Ishikawa (cell line): Measurements from ENCODE around the gene HIGD1A.

ENCODE experiments used
- CEBPB ChIP-seq: IDR thresholded peaks from 2 replicates; pipeline ENCODE4 v1.6.1; 2012
- CREB1 ChIP-seq: IDR thresholded peaks from 2 replicates; pipeline ENCODE4 v1.6.1; 2012; ENCODE audit warnings: low read depth
- EGR1 ChIP-seq: IDR thresholded peaks from 2 replicates; pipeline ENCODE4 v1.6.1; 2012
- EP300 ChIP-seq: IDR thresholded peaks from 2 replicates; pipeline ENCODE4 v1.6.1; 2012; ENCODE audit warnings: borderline replicate concordance
- FOXM1 ChIP-seq: IDR thresholded peaks from 2 replicates; pipeline ENCODE4 v1.6.1; 2012; ENCODE audit warnings: low read depth, borderline replicate concordance
- NFIC ChIP-seq: IDR thresholded peaks from 2 replicates; pipeline ENCODE4 v1.6.1; 2012
- RAD21 ChIP-seq: IDR thresholded peaks from 2 replicates; pipeline ENCODE4 v1.6.1; 2012; ENCODE audit warnings: low read depth
- REST ChIP-seq: IDR thresholded peaks from 2 replicates; pipeline ENCODE4 v1.6.1; 2012; ENCODE audit warnings: low read depth, mild to moderate bottlenecking
- TAF1 ChIP-seq: IDR thresholded peaks from 2 replicates; pipeline ENCODE4 v1.6.1; 2012; ENCODE audit warnings: low read depth, mild to moderate bottlenecking
- TCF12 ChIP-seq: IDR thresholded peaks from 2 replicates; pipeline ENCODE4 v1.6.1; 2012; ENCODE audit warnings: low read depth
- TEAD4 ChIP-seq: IDR thresholded peaks from 2 replicates; pipeline ENCODE4 v1.6.1; 2012
- USF1 ChIP-seq: IDR thresholded peaks from 2 replicates; pipeline ENCODE4 v1.6.1; 2012
- YY1 ChIP-seq: IDR thresholded peaks from 2 replicates; pipeline ENCODE4 v1.6.1; 2012; ENCODE audit warnings: low read depth
- ZBTB7A ChIP-seq: IDR thresholded peaks from 2 replicates; pipeline ENCODE4 v1.6.1; 2012; ENCODE audit warnings: low read depth

HIGD1A gene

GRCh38 chr3:42746455-42747450 lies 57.5 kb downstream of the HIGD1A start:
- TF ChIP-seq CEBPB (no peak), ZBTB7A (0 out of 2 replicates have a peak, but pooled peaks have one; percentile 41), YY1 (no peak), NFIC (peak; percentile 72), TEAD4 (peak; percentile 31; the same call in 1 of the 2 replicates), CREB1 (no peak), FOXM1 (no peak), EP300 (peak; percentile 24; the same call in 1 of the 2 replicates), USF1 (no peak), TCF12 (no peak; the same call in 1 of the 2 replicates), EGR1 (no peak), REST (no peak)

DNA sequence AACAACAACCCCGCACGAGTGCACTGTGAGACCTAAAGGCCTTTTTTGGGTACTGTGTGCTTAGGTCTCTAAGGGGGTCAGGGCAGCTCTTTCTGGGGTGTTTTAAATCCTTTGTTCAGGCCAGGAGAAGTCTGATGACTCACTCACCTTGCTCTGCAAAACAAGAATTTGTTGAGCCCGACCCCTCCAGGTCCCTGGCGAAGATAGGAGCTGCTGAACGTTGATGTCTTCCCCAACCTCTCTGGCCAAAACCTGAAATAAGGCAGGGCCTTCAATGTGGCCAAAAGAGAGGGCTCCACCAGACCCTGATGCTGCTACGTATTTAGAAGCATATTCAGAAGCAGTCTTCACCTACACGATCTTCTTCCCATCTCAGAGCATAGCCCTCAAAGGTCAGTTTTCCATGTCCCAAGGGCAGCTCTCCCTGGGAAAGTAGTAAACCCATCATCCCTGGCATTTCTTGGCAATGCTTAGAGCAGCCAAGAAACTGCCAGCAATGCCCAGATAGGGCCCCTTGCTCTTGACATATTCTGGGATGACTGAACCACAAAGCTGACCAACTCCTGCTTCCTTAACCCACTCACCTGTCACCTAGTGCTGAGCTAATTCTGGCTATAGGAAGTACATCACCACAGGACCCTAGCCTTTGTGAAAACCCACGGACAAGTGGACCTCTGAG lies 58.4 kb downstream of the HIGD1A start:
- TF ChIP-seq EP300 (no peak), TCF12 (no peak), EGR1 (no peak)

DNA sequence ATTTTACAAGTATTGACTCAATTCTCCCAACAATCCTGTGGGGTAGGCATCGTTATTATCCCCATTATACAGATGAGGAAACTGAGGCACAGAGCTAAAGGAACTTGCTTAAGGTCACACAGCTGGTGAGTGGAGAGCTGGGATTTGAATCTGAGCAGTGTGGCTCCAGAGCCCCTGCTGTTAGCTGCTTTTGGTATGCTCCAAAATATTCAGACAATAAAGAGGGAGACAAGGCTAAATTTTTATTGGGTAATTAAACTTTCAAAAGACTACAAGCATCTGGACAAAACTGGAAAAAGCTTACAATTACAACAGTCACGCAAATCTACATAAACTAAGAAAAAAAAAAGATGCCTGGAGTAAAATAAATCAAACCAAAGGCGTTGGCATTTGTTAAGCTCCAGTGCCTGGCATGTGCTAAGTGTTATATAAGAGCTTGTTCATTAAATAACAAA lies 59.0 kb downstream of the HIGD1A start:
- TF ChIP-seq ZBTB7A = no peak
- TF ChIP-seq TEAD4 = 0 out of 2 replicates have a peak, but pooled peaks have one; percentile 11

GRCh38 chr3:42743204-42743995 lies 60.9 kb downstream of the HIGD1A start:
- TF ChIP-seq CEBPB = no peak
- no peak for TF ChIP-seq EP300
- no peak for TF ChIP-seq REST
- TF ChIP-seq NFIC = no peak
- no peak for TF ChIP-seq EGR1
- no peak for TF ChIP-seq FOXM1
- TF ChIP-seq TAF1 = no peak
- TF ChIP-seq ZBTB7A = no peak
- TF ChIP-seq TEAD4 = no peak
- TF ChIP-seq CREB1 = no peak

GRCh38 chr3:42742688-42743087 lies 61.6 kb downstream of the HIGD1A start:
- TF ChIP-seq USF1 = no peak
- TF ChIP-seq TEAD4 = no peak
- TF ChIP-seq FOXM1 = no peak
- TF ChIP-seq CEBPB = no peak
- no peak for TF ChIP-seq YY1

DNA sequence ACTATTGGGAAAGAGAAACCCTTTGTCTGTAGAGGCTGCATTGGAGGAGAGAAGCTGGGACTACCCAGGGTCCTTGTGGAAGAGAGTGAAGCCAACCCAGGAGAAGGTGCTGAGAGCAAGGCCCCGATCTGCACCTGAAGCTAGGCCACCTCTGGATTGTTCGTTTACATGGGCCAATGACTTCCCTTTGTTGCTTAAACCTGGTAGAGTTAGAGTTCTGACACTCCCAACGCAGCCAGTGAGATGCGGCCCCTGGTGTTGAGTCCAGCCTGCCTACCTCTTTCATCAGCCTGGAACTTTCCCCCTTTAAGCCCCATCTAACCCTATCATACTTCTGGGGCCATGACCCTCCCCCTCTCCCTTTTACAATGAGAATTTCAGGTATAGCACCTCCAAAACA lies 62.0 kb downstream of the HIGD1A start:
- TF ChIP-seq TEAD4 (no peak), REST (no peak), EGR1 (no peak), TAF1 (no peak), CREB1 (no peak), TCF12 (no peak), RAD21 (no peak), USF1 (no peak), EP300 (no peak)
